Immature natural killer cell (primary cell): Measurements from ENCODE around the gene ALG11. TPM values are rescaled to one million over a fixed set of nuclear protein-coding genes. Genes with fewer than 3 reads are reported as not detected.
A peak's percentile ranks its signal among the peaks of the same experiment; 100 is the strongest.
"Not testable (repeated sequence)": the region's sequence is repeated elsewhere in the genome, so short reads cannot be mapped to it uniquely, and the experiment has no call there.

ENCODE experiments used
- DNase-seq, 3 donors: peaks; one replicate each; pipeline ENCODE4 v3.0.0; 2022; ENCODE audit warnings: mixed read lengths in 1 of 3
- H3K27ac Mint-ChIP-seq, 6 donors: one replicate each; pipeline ENCODE4 v1.8.0; 2020; ENCODE audit warnings: mixed read lengths in 6 of 6, mild to moderate bottlenecking in 5 of 6, inconsistent platforms in 4 of 6, moderate library complexity in 3 of 6
- H3K27me3 Mint-ChIP-seq, 3 donors: one replicate each; pipeline ENCODE4 v1.8.0; 2020 to 2021; ENCODE audit warnings: low read depth in 3 of 3, mild to moderate bottlenecking in 3 of 3, mixed read lengths in 3 of 3, moderate library complexity in 3 of 3, inconsistent platforms in 1 of 3
- H3K36me3 Mint-ChIP-seq, 3 donors: one replicate each; pipeline ENCODE4 v1.8.0; 2020; ENCODE audit warnings: mixed read lengths in 3 of 3, inconsistent platforms in 2 of 3, mild to moderate bottlenecking in 2 of 3
- H3K4me1 Mint-ChIP-seq, 2 donors: one replicate each; pipeline ENCODE4 v1.8.0; 2020; ENCODE audit warnings: inconsistent platforms in 2 of 2, mild to moderate bottlenecking in 2 of 2, mixed read lengths in 2 of 2, moderate library complexity in 1 of 2
- H3K4me3 Mint-ChIP-seq, 5 donors: one replicate each; pipeline ENCODE4 v1.8.0; 2020; ENCODE audit warnings: mild to moderate bottlenecking in 5 of 5, mixed read lengths in 5 of 5, inconsistent platforms in 3 of 5, moderate library complexity in 3 of 5
- H3K9me3 Mint-ChIP-seq, 6 donors: one replicate each; pipeline ENCODE4 v1.8.0; 2020; ENCODE audit warnings: mild to moderate bottlenecking in 6 of 6, mixed read lengths in 6 of 6, inconsistent platforms in 4 of 6, moderate library complexity in 3 of 6
- polyA plus RNA-seq, 3 donors: library from polyadenylated mRNA; unstranded; fragments of 300-500 nt; fragmentation: Illumina TruSeq; gene quantifications; one replicate each; pipeline ENCODE4 v1.2.3, GENCODE V29; 2021

The ALG11 gene
- polyA plus RNA-seq, 3 donors from 2014 or later, result 15.3 to 39.8 (median 20.1) TPM

DNA sequence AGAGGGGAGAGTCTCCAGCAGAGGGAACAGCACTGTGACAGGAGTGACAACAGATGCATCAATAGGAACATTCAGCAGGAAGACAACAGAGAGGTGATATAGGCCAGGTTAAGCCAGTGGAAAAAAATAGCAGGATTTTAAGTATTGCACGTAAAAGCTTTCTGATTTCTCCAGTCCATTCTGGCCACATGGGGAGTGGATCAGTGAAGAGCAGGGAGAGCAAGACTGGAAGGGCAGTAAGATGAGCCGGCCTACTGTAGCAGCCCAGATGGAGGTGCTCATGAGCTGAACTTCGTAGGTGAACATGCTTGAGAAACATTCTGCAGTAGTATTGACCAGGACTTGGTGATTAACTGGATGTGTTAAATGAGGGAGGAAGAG is 14.0 kb downstream of the ALG11 start:
- Mint-ChIP-seq H3K36me3 (peaks cover 43 to 52% (median 44%) of the 10 kb centered on the region in 3 donors), H3K27ac (peak overlapping the region in 1 of 6 donors; percentile 45), H3K27me3 (peaks cover 0 to 4% (median 0%) of the 10 kb centered on the region in 3 donors), H3K9me3 (no peaks in the 10 kb centered on the region), H3K4me3 (no peak overlapping the region), H3K4me1 (peaks cover 20 to 42% of the 10 kb centered on the region in 2 donors)
- no peak for DNase-seq

GRCh38 chr13:52027832-52028231 is 15.6 kb downstream of the ALG11 start:
- Mint-ChIP-seq H3K27me3 (peaks cover 0 to 4% (median 0%) of the 10 kb centered on the region in 3 donors), H3K27ac (no peak overlapping the region), H3K9me3 (no peaks in the 10 kb centered on the region), H3K4me1 (peaks cover 19 to 39% of the 10 kb centered on the region in 2 donors), H3K36me3 (peaks cover 41 to 52% (median 42%) of the 10 kb centered on the region in 3 donors), H3K4me3 (no peak overlapping the region)
- DNase-seq, result no peak

- Mint-ChIP-seq H3K9me3 (no peaks in the 10 kb centered on the region), H3K27ac (peak overlapping the region in 1 of 6 donors; percentile 40), H3K4me1 (peaks cover 19 to 48% of the 10 kb centered on the region in 2 donors), H3K4me3 (no peak overlapping the region), H3K36me3 (peaks cover 37 to 48% (median 39%) of the 10 kb centered on the region in 3 donors), H3K27me3 (peaks cover 0 to 4% (median 0%) of the 10 kb centered on the region in 3 donors)
- no peak for DNase-seq
Measured at GRCh38 chr13:52029569-52029968, 17.4 kb downstream of the ALG11 start.

GRCh38 chr13:52030401-52030800 is 18.2 kb downstream of the ALG11 start:
- Mint-ChIP-seq H3K27ac (peak overlapping the region in 1 of 6 donors; percentile 16), H3K36me3 (peaks cover 31 to 39% (median 32%) of the 10 kb centered on the region in 3 donors), H3K4me1 (peaks cover 17 to 48% of the 10 kb centered on the region in 2 donors)
- H3K4me3 Mint-ChIP-seq, H3K9me3 Mint-ChIP-seq, H3K27me3 Mint-ChIP-seq, DNase-seq: not testable (repeated sequence)

GRCh38 chr13:52033039-52033438 is 20.8 kb downstream of the ALG11 start:
- no peaks in the 10 kb centered on the region for H3K9me3 Mint-ChIP-seq
- peaks cover 11 to 24% (median 20%) of the 10 kb centered on the region in 3 donors for H3K36me3 Mint-ChIP-seq
- peaks cover 0 to 29% of the 10 kb centered on the region in 2 donors for H3K4me1 Mint-ChIP-seq
- H3K27ac Mint-ChIP-seq, result no peak overlapping the region
- H3K27me3 Mint-ChIP-seq, result peaks cover 0 to 4% (median 0%) of the 10 kb centered on the region in 3 donors
- no peak for DNase-seq
- H3K4me3 Mint-ChIP-seq, result no peak overlapping the region

DNA sequence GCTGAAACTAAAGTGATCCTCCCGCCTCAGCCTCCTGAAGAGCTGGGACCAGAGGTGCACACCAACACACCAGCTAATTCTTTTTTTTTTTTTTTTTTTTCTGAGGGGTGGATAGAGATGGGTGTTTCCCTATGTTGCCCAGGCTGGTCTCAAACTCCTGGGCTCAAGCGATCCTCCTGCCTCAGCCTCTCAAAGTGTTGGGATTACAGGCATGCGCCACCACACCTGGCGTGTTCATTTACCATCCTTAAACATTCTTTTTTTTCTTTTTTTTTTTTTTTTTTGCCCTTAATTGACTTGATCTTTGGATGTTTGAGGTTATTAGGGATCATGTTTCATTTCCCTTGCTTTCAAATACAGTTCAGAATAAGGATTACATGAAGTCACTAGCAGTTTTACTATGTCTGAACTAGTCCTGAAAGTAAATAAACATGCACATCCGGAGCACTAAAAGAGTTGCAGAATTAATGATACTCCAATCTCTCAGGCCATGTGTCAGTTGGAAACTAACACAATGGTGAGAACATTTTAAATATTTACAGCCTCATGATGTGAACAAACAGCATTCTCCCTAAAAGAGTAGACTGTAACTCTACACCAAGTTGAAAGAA is 22.5 kb downstream of the ALG11 start:
- H3K36me3 Mint-ChIP-seq, result peaks cover 4 to 15% (median 8%) of the 10 kb centered on the region in 3 donors
- no peak for DNase-seq
- H3K9me3 Mint-ChIP-seq, result no peaks in the 10 kb centered on the region
- peaks cover 0 to 4% (median 0%) of the 10 kb centered on the region in 3 donors for H3K27me3 Mint-ChIP-seq
- peaks cover 0 to 20% of the 10 kb centered on the region in 2 donors for H3K4me1 Mint-ChIP-seq
- no peak overlapping the region for H3K4me3 Mint-ChIP-seq
- H3K27ac Mint-ChIP-seq, result no peak overlapping the region

DNA sequence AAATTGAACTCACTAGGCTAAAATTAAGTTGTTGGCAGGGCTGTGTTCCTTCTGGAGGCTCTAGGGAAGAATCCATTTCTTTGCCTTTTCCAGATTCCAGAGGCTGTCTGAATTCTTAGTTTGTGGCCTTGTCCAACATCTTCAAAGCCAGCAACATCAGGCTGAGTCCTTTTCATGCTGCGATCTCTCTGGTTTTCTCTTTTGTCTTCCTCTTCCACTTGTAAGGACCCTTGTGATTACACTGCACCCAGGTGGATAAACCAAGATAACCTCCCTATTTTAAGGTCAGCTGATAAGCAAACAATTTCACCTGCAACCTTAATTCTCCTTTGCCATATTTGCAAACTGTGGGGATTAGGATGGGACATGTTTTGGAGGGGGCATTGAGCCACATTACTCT is 23.8 kb downstream of the ALG11 start:
- DNase-seq, result no peak
- H3K27me3 Mint-ChIP-seq, result peaks cover 0 to 2% (median 0%) of the 10 kb centered on the region in 3 donors

GRCh38 chr13:52043675-52044074 is 31.5 kb downstream of the ALG11 start:
- DNase-seq, result no peak
- Mint-ChIP-seq H3K27ac (no peak overlapping the region), H3K4me3 (no peak overlapping the region), H3K36me3 (peaks cover 4 to 8% (median 4%) of the 10 kb centered on the region in 3 donors), H3K4me1 (no peaks in the 10 kb centered on the region), H3K27me3 (peaks cover 0 to 4% (median 0%) of the 10 kb centered on the region in 3 donors), H3K9me3 (peaks cover 2 to 8% (median 3%) of the 10 kb centered on the region in 6 donors)

More for the DNA sequence above, 23.8 kb downstream of the ALG11 start:
- peaks cover 4 to 9% (median 4%) of the 10 kb centered on the region in 3 donors for H3K36me3 Mint-ChIP-seq
- peaks cover 0 to 13% of the 10 kb centered on the region in 2 donors for H3K4me1 Mint-ChIP-seq
- peaks cover 0 to 4% (median 1%) of the 10 kb centered on the region in 6 donors for H3K9me3 Mint-ChIP-seq
- H3K4me3 Mint-ChIP-seq, result no peak overlapping the region
- no peak overlapping the region for H3K27ac Mint-ChIP-seq

DNA sequence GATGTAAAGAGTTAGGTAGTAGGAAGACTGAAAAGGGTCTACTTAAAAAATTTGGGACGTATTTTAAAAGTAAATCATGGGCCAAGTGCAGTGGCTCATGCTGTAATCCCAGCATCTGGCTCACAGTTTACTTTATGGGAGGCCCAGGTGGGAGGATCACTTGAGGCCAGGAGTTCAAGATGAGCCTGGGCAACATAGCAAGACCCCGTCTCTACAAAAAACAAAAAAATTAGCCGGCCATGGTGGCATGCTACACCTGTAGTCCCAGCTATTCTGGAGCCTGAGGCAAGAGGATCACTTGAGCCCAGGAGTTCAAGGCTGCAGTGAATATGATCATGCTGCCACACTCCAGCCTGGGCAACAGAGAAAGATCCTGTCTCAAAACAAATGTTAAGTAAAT is 35.3 kb downstream of the ALG11 start:
- no peak overlapping the region for H3K4me3 Mint-ChIP-seq
- H3K27ac Mint-ChIP-seq, result no peak overlapping the region
- peaks cover 0 to 10% (median 4%) of the 10 kb centered on the region in 6 donors for H3K9me3 Mint-ChIP-seq
- peaks cover 1 to 11% (median 1%) of the 10 kb centered on the region in 3 donors for H3K27me3 Mint-ChIP-seq
- no peaks in the 10 kb centered on the region for H3K4me1 Mint-ChIP-seq
- peaks cover 4 to 17% (median 8%) of the 10 kb centered on the region in 3 donors for H3K36me3 Mint-ChIP-seq
- DNase-seq, result no peak

- no peaks in the 10 kb centered on the region for H3K4me1 Mint-ChIP-seq
- H3K4me3 Mint-ChIP-seq, result no peak overlapping the region
- peaks cover 0 to 10% (median 4%) of the 10 kb centered on the region in 6 donors for H3K9me3 Mint-ChIP-seq
- no peak overlapping the region for H3K27ac Mint-ChIP-seq
- H3K36me3 Mint-ChIP-seq, result peaks cover 4 to 17% (median 8%) of the 10 kb centered on the region in 3 donors
- H3K27me3 Mint-ChIP-seq, result peaks cover 1 to 13% (median 1%) of the 10 kb centered on the region in 3 donors
- no peak for DNase-seq
Measured at GRCh38 chr13:52048516-52048915, 36.3 kb downstream of the ALG11 start.

GRCh38 chr13:52051400-52051799 is 39.2 kb downstream of the ALG11 start:
- peaks cover 3 to 23% (median 5%) of the 10 kb centered on the region in 6 donors for H3K9me3 Mint-ChIP-seq
- H3K4me3 Mint-ChIP-seq, result no peak overlapping the region
- no peaks in the 10 kb centered on the region for H3K4me1 Mint-ChIP-seq
- H3K36me3 Mint-ChIP-seq, result peaks cover 0 to 9% (median 4%) of the 10 kb centered on the region in 3 donors
- no peak overlapping the region for H3K27ac Mint-ChIP-seq
- DNase-seq, result no peak
- peaks cover 1 to 13% (median 1%) of the 10 kb centered on the region in 3 donors for H3K27me3 Mint-ChIP-seq

DNA sequence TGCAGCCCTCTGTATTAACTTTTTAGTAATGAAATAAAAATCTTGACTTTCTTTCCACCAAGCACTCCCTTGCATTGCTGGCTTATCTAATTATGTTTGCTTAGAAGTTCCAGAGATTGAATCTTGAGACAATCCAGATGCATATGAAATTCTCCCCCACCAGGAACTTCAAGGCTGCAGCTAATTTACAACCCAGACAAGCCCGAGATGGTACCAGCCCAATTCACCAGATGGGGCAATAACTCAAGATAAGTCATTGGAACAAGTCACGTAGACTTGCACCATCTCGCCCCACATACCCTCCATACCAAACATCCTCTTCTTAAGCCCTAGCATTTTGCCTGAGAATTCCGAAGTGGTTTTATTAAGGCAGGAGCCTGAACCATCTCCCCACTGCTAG is 41.3 kb downstream of the ALG11 start:
- H3K4me1 Mint-ChIP-seq, result no peaks in the 10 kb centered on the region
- H3K27me3 Mint-ChIP-seq, result peaks cover 1 to 13% (median 1%) of the 10 kb centered on the region in 3 donors
- H3K9me3 Mint-ChIP-seq, result peaks cover 3 to 23% (median 5%) of the 10 kb centered on the region in 6 donors
- no peak overlapping the region for H3K27ac Mint-ChIP-seq
- H3K4me3 Mint-ChIP-seq, result no peak overlapping the region
- no peak for DNase-seq
- peaks cover 0 to 9% (median 4%) of the 10 kb centered on the region in 3 donors for H3K36me3 Mint-ChIP-seq

GRCh38 chr13:52061064-52061463 is 48.9 kb downstream of the ALG11 start:
- H3K4me3 Mint-ChIP-seq, H3K27ac Mint-ChIP-seq, DNase-seq, H3K4me1 Mint-ChIP-seq, H3K27me3 Mint-ChIP-seq, H3K36me3 Mint-ChIP-seq: not testable (repeated sequence)
- peaks cover 3 to 14% (median 8%) of the 10 kb centered on the region in 6 donors for H3K9me3 Mint-ChIP-seq

GRCh38 chr13:52061587-52061986 is 49.4 kb downstream of the ALG11 start:
- no peak for DNase-seq
- H3K9me3 Mint-ChIP-seq, result peaks cover 4 to 18% (median 9%) of the 10 kb centered on the region in 6 donors
- H3K4me3 Mint-ChIP-seq, result no peak overlapping the region
- no peak overlapping the region for H3K27ac Mint-ChIP-seq
- H3K4me1 Mint-ChIP-seq, result no peaks in the 10 kb centered on the region
- H3K27me3 Mint-ChIP-seq, result peaks cover 0 to 3% (median 3%) of the 10 kb centered on the region in 3 donors
- H3K36me3 Mint-ChIP-seq, result peaks cover 0 to 3% (median 0%) of the 10 kb centered on the region in 3 donors
